Ishikawa (cell line): ENCODE data around the gene ESRRG.

ENCODE experiments used
- CEBPB ChIP-seq: IDR thresholded peaks from 2 replicates; pipeline ENCODE4 v1.6.1; 2012
- CREB1 ChIP-seq: IDR thresholded peaks from 2 replicates; pipeline ENCODE4 v1.6.1; 2012; ENCODE audit warnings: low read depth
- EGR1 ChIP-seq: IDR thresholded peaks from 2 replicates; pipeline ENCODE4 v1.6.1; 2012
- EP300 ChIP-seq: IDR thresholded peaks from 2 replicates; pipeline ENCODE4 v1.6.1; 2012; ENCODE audit warnings: borderline replicate concordance
- FOXM1 ChIP-seq: IDR thresholded peaks from 2 replicates; pipeline ENCODE4 v1.6.1; 2012; ENCODE audit warnings: low read depth, borderline replicate concordance
- MAX ChIP-seq: IDR thresholded peaks from 2 replicates; pipeline ENCODE4 v1.6.1; 2012
- NFIC ChIP-seq: IDR thresholded peaks from 2 replicates; pipeline ENCODE4 v1.6.1; 2012
- RAD21 ChIP-seq: IDR thresholded peaks from 2 replicates; pipeline ENCODE4 v1.6.1; 2012; ENCODE audit warnings: low read depth
- REST ChIP-seq: IDR thresholded peaks from 2 replicates; pipeline ENCODE4 v1.6.1; 2012; ENCODE audit warnings: low read depth, mild to moderate bottlenecking
- TAF1 ChIP-seq: IDR thresholded peaks from 2 replicates; pipeline ENCODE4 v1.6.1; 2012; ENCODE audit warnings: low read depth, mild to moderate bottlenecking
- TCF12 ChIP-seq: IDR thresholded peaks from 2 replicates; pipeline ENCODE4 v1.6.1; 2012; ENCODE audit warnings: low read depth
- TEAD4 ChIP-seq: IDR thresholded peaks from 2 replicates; pipeline ENCODE4 v1.6.1; 2012
- USF1 ChIP-seq: IDR thresholded peaks from 2 replicates; pipeline ENCODE4 v1.6.1; 2012
- YY1 ChIP-seq: IDR thresholded peaks from 2 replicates; pipeline ENCODE4 v1.6.1; 2012; ENCODE audit warnings: low read depth
- ZBTB7A ChIP-seq: IDR thresholded peaks from 2 replicates; pipeline ENCODE4 v1.6.1; 2012; ENCODE audit warnings: low read depth

The ESRRG gene

GRCh38 chr1:216462066-216462775 lies 261.0 kb downstream of the ESRRG start:
- TF ChIP-seq NFIC, result no peak
- no peak for TF ChIP-seq REST
- no peak for TF ChIP-seq EP300
- TF ChIP-seq EGR1, result no peak
- TF ChIP-seq TCF12, result no peak
- TF ChIP-seq FOXM1, result no peak
- no peak for TF ChIP-seq ZBTB7A
- TF ChIP-seq YY1, result no peak
- TF ChIP-seq TAF1, result no peak

- no peak for TF ChIP-seq CEBPB
- no peak for TF ChIP-seq RAD21
- no peak for TF ChIP-seq TAF1
- no peak for TF ChIP-seq USF1
- TF ChIP-seq EGR1, result no peak
- no peak for TF ChIP-seq YY1
- TF ChIP-seq NFIC, result no peak
- no peak for TF ChIP-seq EP300
- TF ChIP-seq TEAD4, result no peak
- no peak for TF ChIP-seq CREB1
- no peak for TF ChIP-seq ZBTB7A
- no peak for TF ChIP-seq FOXM1
- no peak for TF ChIP-seq TCF12
- no peak for TF ChIP-seq REST
- no peak for TF ChIP-seq MAX
Observed at GRCh38 chr1:216461466-216461865, 261.8 kb downstream of the ESRRG start.

- TF ChIP-seq YY1, result no peak
- no peak for TF ChIP-seq EGR1
- TF ChIP-seq FOXM1, result no peak
- TF ChIP-seq RAD21, result no peak
- TF ChIP-seq EP300, result no peak
- no peak for TF ChIP-seq NFIC
- no peak for TF ChIP-seq TCF12
- TF ChIP-seq CEBPB, result no peak
- no peak for TF ChIP-seq REST
- TF ChIP-seq TEAD4, result no peak
- TF ChIP-seq ZBTB7A, result no peak
- no peak for TF ChIP-seq USF1
- TF ChIP-seq MAX, result no peak
- no peak for TF ChIP-seq TAF1
Observed at GRCh38 chr1:216459651-216460207, 263.5 kb downstream of the ESRRG start.

GRCh38 chr1:216458812-216459211 lies 264.4 kb downstream of the ESRRG start:
- TF ChIP-seq ZBTB7A (no peak), MAX (no peak), TAF1 (no peak), NFIC (no peak), YY1 (no peak), TEAD4 (no peak), CEBPB (no peak), TCF12 (no peak), EGR1 (no peak), EP300 (no peak), CREB1 (no peak), REST (no peak), RAD21 (no peak), USF1 (no peak), FOXM1 (no peak)
